Testis (tissue), 3 donors: ENCODE measurements around the gene WDR4. TPM values are rescaled to one million over a fixed set of nuclear protein-coding genes. Genes with fewer than 3 reads are reported as not detected.
"Not testable (repeated sequence)": the region's sequence is repeated elsewhere in the genome, so short reads cannot be mapped to it uniquely, and the experiment has no call there.

Experiments used
- DNase-seq: peaks from one replicate; pipeline ENCODE4 v3.0.0-alpha.2; 2019
- H3K27ac ChIP-seq, 2 donors: fragments of 200-600 bp; sonication (generic); one replicate each; pipeline ENCODE4 v1.5.1; 2019
- H3K27me3 ChIP-seq: fragments of 200-600 bp; sonication (generic); one replicate; pipeline ENCODE4 v1.5.1; 2019
- H3K36me3 ChIP-seq: fragments of 200-600 bp; sonication (generic); one replicate; pipeline ENCODE4 v1.5.1; 2017; ENCODE audit warnings: low read depth; ENCODE audit errors: missing control alignments
- H3K4me1 ChIP-seq: fragments of 200-600 bp; sonication (generic); one replicate; pipeline ENCODE4 v1.5.1; 2019
- H3K4me3 ChIP-seq, 2 donors: fragments of 200-600 bp; sonication (generic); one replicate each; pipeline ENCODE4 v1.5.1; 2017 to 2019
- H3K9me3 ChIP-seq: fragments of 200-600 bp; sonication (generic); one replicate; pipeline ENCODE4 v1.5.1; 2017
- POLR2A ChIP-seq: fragments of 450-650 bp; IDR thresholded peaks from one replicate; pipeline ENCODE4 v1.6.1; 2017; ENCODE audit warnings: antibody characterized with exemption, mild to moderate bottlenecking, moderate library complexity
- WGBS, 2 donors: methylation state at CpG; one replicate each; pipeline ENCODE4 v1.1.5; 2018; 5-methylcytosine and 5-hydroxymethylcytosine counted together
- intact Hi-C: fragments of 100-400 bp; cut with DNase I; formaldehyde crosslinking; loops from one replicate; pipeline ENCODE4 v1.15.1; 2023; ENCODE audit warnings: low total_unique reads
- polyA plus RNA-seq: library from polyadenylated mRNA; stranded (reverse); fragments of 350-450 nt; fragmentation: Illumina TruSeq; extraction: RNeasy Lipid Tissue Mini Kit (QIAGEN cat#74804); gene quantifications from one replicate; pipeline ENCODE4 v1.2.3, GENCODE V29; 2014; ENCODE audit warnings: low read depth, low replicate concordance; ENCODE audit not compliant: insufficient read depth
- total RNA-seq, 2 donors: library from RNA; depleted of rRNA; stranded (reverse); fragments of >200 nt; gene quantifications; one replicate each; pipeline ENCODE4 v1.2.3, GENCODE V29; 2016
- TF ChIP-seq, protein P1 (sequence below), 3 experiments: fragments of 450-650 bp in 2 of 3; fragments of 200-600 bp in 1 of 3; sonication (generic) in 1 of 3; IDR thresholded peaks; one replicate each; pipeline ENCODE4 v1.5.1; 2016 to 2019; ENCODE audit warnings: antibody characterized with exemption in 3 of 3, mild to moderate bottlenecking in 2 of 3, moderate library complexity in 1 of 3

WDR4 gene
- total and polyA plus RNA-seq, 3 donors from 2014 or later, result 14.2 to 24.9 (median 24.8) TPM

DNA sequence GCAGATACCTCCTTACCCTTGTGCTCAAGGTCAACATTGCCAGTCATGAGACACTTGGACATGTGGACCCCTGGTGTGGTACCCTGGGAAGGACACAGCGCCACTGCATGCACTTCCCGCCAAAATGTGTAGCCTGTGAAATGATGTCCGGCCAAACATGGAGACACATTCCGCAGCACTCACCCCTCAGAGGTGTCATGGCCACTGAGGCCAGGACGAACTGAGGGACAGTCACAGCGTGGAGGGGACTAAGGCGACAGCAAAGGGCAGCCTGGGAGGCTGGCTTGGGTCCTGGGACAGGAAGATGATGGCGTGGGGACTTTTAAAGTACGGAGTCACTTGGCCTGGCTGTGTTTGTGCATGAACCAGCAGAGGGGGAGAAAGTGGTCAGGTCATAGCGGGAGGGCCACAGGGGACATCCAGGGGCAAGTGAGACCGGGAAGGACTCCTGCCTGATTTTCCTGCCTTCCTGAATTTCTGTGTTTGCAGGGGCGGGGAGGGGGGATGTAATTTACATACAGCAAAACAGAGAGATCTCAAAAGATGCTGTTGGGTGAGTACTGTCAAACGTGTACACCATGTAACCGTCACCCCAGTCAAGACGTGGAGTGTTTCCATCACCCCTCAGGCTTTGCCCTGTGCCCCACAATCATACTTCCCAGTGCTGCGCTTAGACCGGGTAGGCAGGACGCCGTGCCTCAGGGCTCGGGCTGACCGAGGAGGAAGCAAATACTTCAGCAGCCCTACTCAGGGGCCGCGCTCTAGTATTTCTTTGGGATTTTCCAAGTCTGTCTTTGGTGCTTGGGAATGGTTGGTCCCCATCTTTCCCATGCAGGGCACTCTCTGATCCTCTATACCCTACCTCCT is 45.2 kb downstream of the WDR4 start:
- DNase-seq, result no peak
- intact Hi-C loops, result no loop called here
- Histone ChIP-seq H3K36me3 (no peaks in the 10 kb centered on the region), H3K9me3 (no peaks in the 10 kb centered on the region), H3K27me3 (no peaks in the 10 kb centered on the region), H3K4me3 (no peak overlapping the region), H3K4me1 (peaks cover 7% of the 10 kb centered on the region), H3K27ac (no peak overlapping the region)
- no peak for TF ChIP-seq POLR2A
- TF ChIP-seq, protein P1, sequence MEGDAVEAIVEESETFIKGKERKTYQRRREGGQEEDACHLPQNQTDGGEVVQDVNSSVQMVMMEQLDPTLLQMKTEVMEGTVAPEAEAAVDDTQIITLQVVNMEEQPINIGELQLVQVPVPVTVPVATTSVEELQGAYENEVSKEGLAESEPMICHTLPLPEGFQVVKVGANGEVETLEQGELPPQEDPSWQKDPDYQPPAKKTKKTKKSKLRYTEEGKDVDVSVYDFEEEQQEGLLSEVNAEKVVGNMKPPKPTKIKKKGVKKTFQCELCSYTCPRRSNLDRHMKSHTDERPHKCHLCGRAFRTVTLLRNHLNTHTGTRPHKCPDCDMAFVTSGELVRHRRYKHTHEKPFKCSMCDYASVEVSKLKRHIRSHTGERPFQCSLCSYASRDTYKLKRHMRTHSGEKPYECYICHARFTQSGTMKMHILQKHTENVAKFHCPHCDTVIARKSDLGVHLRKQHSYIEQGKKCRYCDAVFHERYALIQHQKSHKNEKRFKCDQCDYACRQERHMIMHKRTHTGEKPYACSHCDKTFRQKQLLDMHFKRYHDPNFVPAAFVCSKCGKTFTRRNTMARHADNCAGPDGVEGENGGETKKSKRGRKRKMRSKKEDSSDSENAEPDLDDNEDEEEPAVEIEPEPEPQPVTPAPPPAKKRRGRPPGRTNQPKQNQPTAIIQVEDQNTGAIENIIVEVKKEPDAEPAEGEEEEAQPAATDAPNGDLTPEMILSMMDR (IDR thresholded peaks at IDR 0.05), result no peak
- WGBS, 2 donors, result 83 to 86% methylated on average over 23 of the region's 23 CpGs

DNA sequence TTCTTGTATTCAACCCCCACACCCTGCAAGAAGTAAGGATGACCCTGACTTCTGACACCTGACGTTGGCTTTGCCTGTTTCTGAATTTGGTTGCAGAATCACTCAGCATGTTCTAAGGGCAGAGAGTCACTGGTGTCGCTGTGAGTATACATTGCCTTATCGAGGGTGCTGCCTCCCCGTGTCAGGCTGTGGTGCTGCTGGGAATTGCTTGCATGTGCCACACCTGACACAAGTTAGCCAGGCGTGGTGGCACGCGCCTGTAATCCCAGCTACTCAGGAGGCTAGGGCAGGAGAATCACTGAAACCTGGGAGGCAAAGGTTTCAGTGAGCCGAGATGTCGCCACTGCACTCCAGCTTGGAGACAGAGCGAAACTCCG is 45.9 kb downstream of the WDR4 start:
- DNase-seq, result no peak
- 55 to 67% methylated on average over 7 to 11 of the region's 11 CpGs for WGBS, 2 donors
- H3K9me3 ChIP-seq, result no peaks in the 10 kb centered on the region
- no peaks in the 10 kb centered on the region for H3K27me3 ChIP-seq
- no peaks in the 10 kb centered on the region for H3K36me3 ChIP-seq
- H3K4me1 ChIP-seq, result peaks cover 7% of the 10 kb centered on the region
- no peak overlapping the region for H3K4me3 ChIP-seq
- TF ChIP-seq, protein P1 (IDR thresholded peaks at IDR 0.05), result no peak
- no peak for TF ChIP-seq POLR2A
- intact Hi-C loops, result no loop called here
- no peak overlapping the region for H3K27ac ChIP-seq

GRCh38 chr21:42832321-42832630 is 47.1 kb downstream of the WDR4 start:
- WGBS, 2 donors, result 84 to 88% methylated on average over 4 of the region's 4 CpGs
- H3K36me3 ChIP-seq, H3K4me1 ChIP-seq, H3K27ac ChIP-seq, H3K4me3 ChIP-seq, DNase-seq, intact Hi-C loops, H3K9me3 ChIP-seq, H3K27me3 ChIP-seq: not testable (repeated sequence)

DNA sequence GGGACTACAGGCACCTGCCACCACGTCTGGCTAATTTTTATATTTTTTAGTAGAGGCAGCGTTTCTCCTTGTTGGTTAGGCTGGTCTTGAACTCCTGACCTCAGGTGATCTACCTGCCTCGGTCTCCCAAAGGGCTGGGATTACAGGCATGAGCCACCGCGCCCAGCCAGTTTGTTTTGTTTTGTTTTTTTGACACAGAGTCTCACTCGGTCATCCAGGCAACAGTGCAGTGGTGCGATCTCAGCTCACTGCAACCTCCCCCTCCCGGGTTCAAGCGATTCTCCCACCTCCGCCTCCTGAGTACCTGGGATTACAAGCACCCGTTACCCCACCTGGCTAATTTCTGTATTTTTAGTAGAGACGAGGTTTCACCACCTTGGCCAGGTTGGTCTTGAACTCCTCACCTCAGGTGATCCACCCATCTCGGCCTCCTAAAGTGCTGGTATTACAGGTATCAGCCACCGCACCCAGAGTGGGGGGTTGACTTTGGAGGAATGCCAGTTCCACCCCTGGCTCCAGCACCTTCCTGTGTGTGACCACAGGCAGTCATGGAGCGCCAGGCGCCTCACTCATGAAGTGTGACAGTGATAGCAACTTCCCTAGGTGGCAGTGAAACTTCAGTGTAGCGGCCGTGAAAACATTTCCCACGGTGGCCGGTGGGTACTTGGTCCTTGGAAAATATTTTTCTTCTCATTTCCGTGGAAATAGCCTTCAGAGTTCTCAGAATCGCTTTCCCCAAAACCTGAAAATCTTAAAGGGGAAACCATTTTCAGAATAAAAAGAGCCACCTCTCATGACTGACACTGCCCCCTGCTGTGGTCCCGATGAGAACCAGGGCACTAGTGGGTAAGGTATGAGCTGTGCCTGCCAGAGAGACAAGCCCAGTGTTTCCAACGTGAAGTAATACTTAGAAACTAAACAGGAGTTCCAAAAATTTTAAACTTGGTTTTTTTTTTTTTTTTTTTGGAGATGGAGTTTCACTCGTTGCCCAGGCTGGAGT is 48.6 kb downstream of the WDR4 start:
- intact Hi-C loops, result no loop called here
- Histone ChIP-seq H3K36me3 (no peaks in the 10 kb centered on the region), H3K27ac (no peak overlapping the region), H3K27me3 (no peaks in the 10 kb centered on the region), H3K9me3 (no peaks in the 10 kb centered on the region), H3K4me1 (no peaks in the 10 kb centered on the region), H3K4me3 (no peak overlapping the region)
- no peak for TF ChIP-seq POLR2A
- TF ChIP-seq, protein P1 (IDR thresholded peaks at IDR 0.05), result no peak
- no peak for DNase-seq
- WGBS, 2 donors, result 68 to 69% methylated on average over 25 of the region's 25 CpGs

DNA sequence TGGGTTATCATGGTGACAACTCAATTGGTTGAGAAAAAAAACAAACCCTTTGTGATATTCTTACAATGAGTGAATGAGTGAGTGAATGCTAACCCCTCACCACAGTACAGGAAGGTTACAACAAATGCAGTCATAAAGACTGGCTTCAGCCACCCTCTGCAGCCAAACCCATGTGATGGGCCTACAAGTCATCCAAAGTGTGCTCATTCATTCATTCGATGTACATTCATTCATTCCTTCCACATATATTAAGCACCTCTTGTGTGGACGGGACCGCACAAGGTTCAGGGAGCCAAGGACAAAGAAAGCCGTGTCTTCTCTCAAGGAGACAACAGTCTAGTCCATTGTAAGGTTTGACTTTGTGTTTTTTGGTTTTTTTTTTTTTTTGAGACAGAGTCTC is 49.4 kb downstream of the WDR4 start:
- Histone ChIP-seq H3K4me3 (no peak overlapping the region), H3K4me1 (no peaks in the 10 kb centered on the region), H3K27me3 (no peaks in the 10 kb centered on the region), H3K27ac (no peak overlapping the region), H3K36me3 (no peaks in the 10 kb centered on the region), H3K9me3 (no peaks in the 10 kb centered on the region)
- no peak for DNase-seq
- 82 to 86% methylated on average over 4 of the region's 4 CpGs for WGBS, 2 donors
- TF ChIP-seq POLR2A, result no peak
- TF ChIP-seq, protein P1 (IDR thresholded peaks at IDR 0.05), result no peak
- intact Hi-C loops, result loop anchor here (10.0 kb wide), 1 partner anchor 235 kb away; no protein-coding TSS in a partner anchor
